ENCODE measurements around the gene PGM1.

Gene PGM1

DNA sequence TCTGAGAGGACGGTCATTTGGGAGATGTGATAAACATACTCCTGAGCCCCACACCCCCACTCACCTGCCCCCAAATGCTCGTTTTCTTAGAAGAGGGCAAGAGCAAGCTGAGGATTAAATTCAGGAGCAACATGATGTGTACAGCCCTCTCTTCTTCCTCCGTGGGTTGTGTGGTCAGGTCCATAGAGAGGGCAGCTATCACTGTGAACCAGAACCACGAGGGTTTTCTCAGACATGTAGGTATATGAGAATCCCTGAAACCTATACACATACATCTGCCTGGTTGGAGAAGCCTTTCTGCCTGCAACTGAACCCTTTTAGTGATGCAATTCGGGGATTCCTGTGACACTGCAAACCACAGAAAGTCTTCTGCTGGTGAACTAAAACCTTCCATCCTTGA, 38.9 kb downstream of the PGM1 start:
- TF ChIP-seq, protein P1, sequence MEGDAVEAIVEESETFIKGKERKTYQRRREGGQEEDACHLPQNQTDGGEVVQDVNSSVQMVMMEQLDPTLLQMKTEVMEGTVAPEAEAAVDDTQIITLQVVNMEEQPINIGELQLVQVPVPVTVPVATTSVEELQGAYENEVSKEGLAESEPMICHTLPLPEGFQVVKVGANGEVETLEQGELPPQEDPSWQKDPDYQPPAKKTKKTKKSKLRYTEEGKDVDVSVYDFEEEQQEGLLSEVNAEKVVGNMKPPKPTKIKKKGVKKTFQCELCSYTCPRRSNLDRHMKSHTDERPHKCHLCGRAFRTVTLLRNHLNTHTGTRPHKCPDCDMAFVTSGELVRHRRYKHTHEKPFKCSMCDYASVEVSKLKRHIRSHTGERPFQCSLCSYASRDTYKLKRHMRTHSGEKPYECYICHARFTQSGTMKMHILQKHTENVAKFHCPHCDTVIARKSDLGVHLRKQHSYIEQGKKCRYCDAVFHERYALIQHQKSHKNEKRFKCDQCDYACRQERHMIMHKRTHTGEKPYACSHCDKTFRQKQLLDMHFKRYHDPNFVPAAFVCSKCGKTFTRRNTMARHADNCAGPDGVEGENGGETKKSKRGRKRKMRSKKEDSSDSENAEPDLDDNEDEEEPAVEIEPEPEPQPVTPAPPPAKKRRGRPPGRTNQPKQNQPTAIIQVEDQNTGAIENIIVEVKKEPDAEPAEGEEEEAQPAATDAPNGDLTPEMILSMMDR (IDR thresholded peaks at IDR 0.05; ENCODE audit: low read depth, low read length) = no peak

DNA sequence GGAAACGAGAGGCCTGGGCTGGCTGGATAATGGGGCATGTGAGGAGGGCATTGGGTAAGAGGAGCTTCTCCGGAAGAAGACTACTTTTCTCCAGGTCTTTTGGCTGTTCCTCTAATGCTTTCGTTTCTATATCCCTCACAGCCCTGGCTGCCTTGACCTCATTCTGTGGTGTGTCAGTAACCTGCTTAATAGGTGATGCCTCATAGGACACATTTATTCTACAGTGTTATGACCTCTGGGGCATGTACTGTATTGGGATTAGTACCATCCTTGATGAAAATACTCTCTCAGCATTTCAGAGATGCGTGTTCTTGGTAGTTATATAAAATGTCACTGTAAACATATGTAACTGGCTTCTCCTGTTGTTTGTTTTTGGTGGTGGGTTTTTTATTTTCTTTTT, 40.1 kb downstream of the PGM1 start:
- H3K4me3 ChIP-seq (ENCODE audit: low read depth, low read length) = no peak overlapping the region
- TF ChIP-seq, protein P1 (IDR thresholded peaks at IDR 0.05; ENCODE audit: low read depth, low read length) = no peak

More for the DNA sequence above, 38.9 kb downstream of the PGM1 start:
- H3K4me3 ChIP-seq (ENCODE audit: low read depth, low read length) = no peak overlapping the region

DNA sequence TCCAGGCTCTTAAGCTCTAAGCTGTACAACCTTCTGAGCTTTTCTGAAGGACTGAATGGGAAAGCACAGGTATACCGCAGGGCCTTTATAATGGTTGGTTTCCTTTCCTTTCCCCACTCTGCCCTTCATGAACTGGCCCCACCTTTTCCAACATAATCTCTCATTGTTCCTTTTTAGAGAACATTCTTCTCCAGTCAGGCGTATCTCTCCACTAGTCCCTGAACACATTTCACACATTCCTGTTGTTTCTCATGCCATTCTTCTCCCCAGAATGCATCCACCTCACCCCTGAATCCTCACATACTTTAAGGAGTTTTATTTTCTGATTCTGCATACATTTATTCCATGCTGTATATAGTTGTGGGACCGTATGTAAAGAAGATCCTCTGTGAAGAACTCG, 41.3 kb downstream of the PGM1 start:
- TF ChIP-seq, protein P1 (IDR thresholded peaks at IDR 0.05; ENCODE audit: low read depth, low read length) = no peak
- no peak overlapping the region for H3K4me3 ChIP-seq (ENCODE audit: low read depth, low read length)

GRCh38 chr1:63635681-63636080, 42.5 kb downstream of the PGM1 start:
- H3K4me3 ChIP-seq (ENCODE audit: low read depth, low read length) = no peak overlapping the region
- TF ChIP-seq, protein P1 (IDR thresholded peaks at IDR 0.05; ENCODE audit: low read depth, low read length) = no peak

GRCh38 chr1:63636192-63637105, 43.2 kb downstream of the PGM1 start:
- H3K4me3 ChIP-seq (ENCODE audit: low read depth, low read length) = no peak overlapping the region
- TF ChIP-seq, protein P1 (IDR thresholded peaks at IDR 0.05; ENCODE audit: low read depth, low read length) = no peak

DNA sequence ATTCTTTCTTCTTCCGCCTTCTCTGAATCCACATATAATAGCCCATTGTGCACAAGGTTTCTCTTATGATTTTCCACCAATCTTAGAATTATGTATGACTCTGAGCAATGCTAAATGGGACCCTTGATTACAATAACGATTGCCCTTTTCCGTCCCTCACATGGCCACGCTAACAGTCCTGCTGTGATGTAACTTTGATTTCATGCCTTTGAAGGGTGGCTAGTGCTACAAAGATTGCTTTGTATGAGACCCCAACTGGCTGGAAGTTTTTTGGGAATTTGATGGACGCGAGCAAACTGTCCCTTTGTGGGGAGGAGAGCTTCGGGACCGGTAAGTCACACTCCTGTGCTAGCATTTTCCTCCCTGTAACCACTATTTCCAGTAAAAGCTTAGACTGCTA, 45.3 kb downstream of the PGM1 start:
- TF ChIP-seq, protein P1 (IDR thresholded peaks at IDR 0.05; ENCODE audit: low read depth, low read length) = no peak

DNA sequence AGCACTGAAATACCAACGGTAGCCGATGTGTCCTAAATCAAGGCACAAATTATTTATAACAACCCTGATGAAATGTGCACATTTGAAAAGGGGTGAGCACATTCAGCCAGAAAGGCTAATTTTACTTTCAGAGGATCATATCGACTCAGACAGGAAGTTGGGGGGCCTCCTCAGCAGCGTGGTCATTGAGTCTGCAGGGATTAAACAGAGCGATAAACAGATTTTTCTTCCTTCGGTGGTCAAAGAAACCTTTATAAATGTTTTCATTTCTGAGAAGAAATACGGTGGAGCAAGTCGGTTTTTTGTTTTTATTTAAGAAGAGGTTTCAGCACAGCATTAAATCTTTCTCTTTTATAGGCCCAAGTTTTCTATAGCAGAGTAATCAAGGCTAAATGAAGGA, 45.7 kb downstream of the PGM1 start:
- no peak overlapping the region for H3K4me3 ChIP-seq (ENCODE audit: low read depth, low read length)
- TF ChIP-seq, protein P1 (IDR thresholded peaks at IDR 0.05; ENCODE audit: low read depth, low read length) = no peak

More for the DNA sequence above, 45.3 kb downstream of the PGM1 start:
- no peak overlapping the region for H3K4me3 ChIP-seq (ENCODE audit: low read depth, low read length)

All from WI38 (cell line).